Fibroblast of mammary gland (primary cell): ENCODE measurements around the gene GTF2B.
"Not testable (repeated sequence)": the region's sequence is repeated elsewhere in the genome, so short reads cannot be mapped to it uniquely, and the experiment has no call there.

Experiments
- DNase-seq: peaks from one replicate; pipeline ENCODE4 v3.0.0-alpha.2; 2010; ENCODE audit warnings: low read depth
- H3K4me3 ChIP-seq: 2 replicates; pipeline ENCODE4 v1.5.1; 2011; ENCODE audit warnings: low read depth, mild to moderate bottlenecking, low read length, moderate library complexity; ENCODE audit not compliant: control insufficient read depth
- TF ChIP-seq, protein P1 (sequence below): conservative IDR thresholded peaks from 2 replicates; pipeline ENCODE4 v1.5.1; 2011; ENCODE audit warnings: low read depth, low read length, inconsistent platforms; ENCODE audit not compliant: control insufficient read depth, insufficient read depth

GTF2B gene

GRCh38 chr1:88876573-88877365, 14.6 kb downstream of the GTF2B start:
- no peak for DNase-seq
- TF ChIP-seq, protein P1, sequence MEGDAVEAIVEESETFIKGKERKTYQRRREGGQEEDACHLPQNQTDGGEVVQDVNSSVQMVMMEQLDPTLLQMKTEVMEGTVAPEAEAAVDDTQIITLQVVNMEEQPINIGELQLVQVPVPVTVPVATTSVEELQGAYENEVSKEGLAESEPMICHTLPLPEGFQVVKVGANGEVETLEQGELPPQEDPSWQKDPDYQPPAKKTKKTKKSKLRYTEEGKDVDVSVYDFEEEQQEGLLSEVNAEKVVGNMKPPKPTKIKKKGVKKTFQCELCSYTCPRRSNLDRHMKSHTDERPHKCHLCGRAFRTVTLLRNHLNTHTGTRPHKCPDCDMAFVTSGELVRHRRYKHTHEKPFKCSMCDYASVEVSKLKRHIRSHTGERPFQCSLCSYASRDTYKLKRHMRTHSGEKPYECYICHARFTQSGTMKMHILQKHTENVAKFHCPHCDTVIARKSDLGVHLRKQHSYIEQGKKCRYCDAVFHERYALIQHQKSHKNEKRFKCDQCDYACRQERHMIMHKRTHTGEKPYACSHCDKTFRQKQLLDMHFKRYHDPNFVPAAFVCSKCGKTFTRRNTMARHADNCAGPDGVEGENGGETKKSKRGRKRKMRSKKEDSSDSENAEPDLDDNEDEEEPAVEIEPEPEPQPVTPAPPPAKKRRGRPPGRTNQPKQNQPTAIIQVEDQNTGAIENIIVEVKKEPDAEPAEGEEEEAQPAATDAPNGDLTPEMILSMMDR: no peak
- no peak overlapping the region for H3K4me3 ChIP-seq

GRCh38 chr1:88875595-88875994, 15.8 kb downstream of the GTF2B start:
- no peak for DNase-seq
- H3K4me3 ChIP-seq: no peak overlapping the region
- TF ChIP-seq, protein P1: no peak

DNA sequence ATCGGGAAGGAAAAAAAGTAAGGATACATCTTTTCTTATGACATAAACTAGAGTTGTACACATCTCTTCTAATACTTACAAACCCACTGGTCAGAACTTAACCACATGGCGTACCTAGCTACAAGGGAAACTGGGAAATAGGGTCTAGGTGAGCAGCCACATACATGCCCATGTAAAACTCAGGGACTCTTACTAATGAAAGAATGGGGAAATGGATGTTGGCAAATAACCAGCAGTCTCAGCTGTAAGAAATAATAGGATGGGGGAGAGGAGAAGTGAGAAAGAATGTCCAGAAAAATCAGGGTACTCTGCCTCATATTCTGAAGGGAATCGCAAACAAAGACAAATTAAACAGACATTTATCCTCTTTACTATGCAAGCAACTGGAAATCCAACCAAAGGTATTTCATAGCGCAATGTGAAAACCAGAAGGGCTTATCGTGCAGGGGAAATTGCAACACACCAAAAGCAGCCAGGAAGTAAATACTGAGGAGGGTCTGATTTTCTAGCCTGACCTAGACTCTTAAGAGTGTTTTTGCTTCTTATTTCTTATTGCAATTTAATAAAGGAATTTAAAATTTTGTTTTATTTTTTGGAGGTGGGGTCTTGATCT, 17.5 kb downstream of the GTF2B start:
- no peak overlapping the region for H3K4me3 ChIP-seq
- no peak for DNase-seq
- TF ChIP-seq, protein P1: no peak

DNA sequence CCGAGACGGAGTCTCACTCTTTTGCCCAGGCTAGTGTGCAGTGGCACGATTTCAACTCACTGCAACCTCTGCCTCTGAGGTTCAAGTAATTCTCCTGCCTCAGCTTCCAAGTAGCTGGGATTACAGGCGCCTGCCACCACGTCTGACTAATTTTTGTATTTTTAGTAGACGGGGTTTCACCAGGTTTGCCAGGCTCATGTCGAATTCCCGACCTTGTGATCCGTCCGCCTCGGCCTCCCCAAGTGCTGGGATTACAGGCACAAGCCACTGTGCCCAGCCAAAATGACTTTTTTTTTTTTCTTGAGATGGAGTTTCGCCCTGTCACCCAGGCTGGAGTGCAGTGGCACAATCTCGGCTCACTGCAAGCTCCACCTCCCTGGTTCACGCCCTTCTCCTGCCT, 21.7 kb downstream of the GTF2B start:
- H3K4me3 ChIP-seq, DNase-seq: not testable (repeated sequence)

- TF ChIP-seq, protein P1: no peak
- no peak overlapping the region for H3K4me3 ChIP-seq
- peak; percentile 71 for DNase-seq
Measured at GRCh38 chr1:88867743-88868521, 23.4 kb downstream of the GTF2B start.

- TF ChIP-seq, protein P1: no peak
- DNase-seq: no peak
- no peak overlapping the region for H3K4me3 ChIP-seq
Measured at GRCh38 chr1:88851303-88852063, 39.9 kb downstream of the GTF2B start.
